Uterus (tissue), 4 donors: ENCODE results near the gene ACTMAP. TPM values are rescaled to one million over a fixed set of nuclear protein-coding genes. Genes with fewer than 3 reads are reported as not detected.
A peak's percentile ranks its signal among the peaks of the same experiment; 100 is the strongest.

Source experiments
- DNase-seq, 2 donors: peaks; one replicate each; pipeline ENCODE4 v3.0.0-alpha.2; 2019 to 2020
- H3K27ac ChIP-seq, 2 donors: fragments of 200-600 bp; sonication (generic); 1 replicate in 1 of 2; 2 replicates in 1 of 2; pipeline ENCODE4 v1.5.1; 2016 to 2018
- H3K27me3 ChIP-seq, 2 donors: fragments of 200-600 bp; sonication (generic); one replicate each; pipeline ENCODE4 v1.5.1; 2018 to 2019; ENCODE audit warnings: control low read depth in 1 of 2
- H3K36me3 ChIP-seq, 2 donors: fragments of 200-600 bp; sonication (generic); one replicate each; pipeline ENCODE4 v1.5.1; 2019; ENCODE audit warnings: control low read depth in 1 of 2
- H3K4me1 ChIP-seq, 2 donors: fragments of 200-600 bp; sonication (generic); one replicate each; pipeline ENCODE4 v1.5.1; 2018 to 2019; ENCODE audit warnings: control low read depth in 1 of 2
- H3K4me3 ChIP-seq, 2 donors: fragments of 200-600 bp; sonication (generic); 1 replicate in 1 of 2; 2 replicates in 1 of 2; pipeline ENCODE4 v1.5.1; 2018 to 2019; ENCODE audit warnings: mild to moderate bottlenecking in 1 of 2
- H3K9me3 ChIP-seq, 2 donors: fragments of 200-600 bp; sonication (generic); one replicate each; pipeline ENCODE4 v1.5.1; 2019; ENCODE audit warnings: control low read depth in 1 of 2
- POLR2A ChIP-seq, 2 donors: fragments of 450-650 bp; IDR thresholded peaks; one replicate each; pipeline ENCODE4 v1.6.1; 2016; ENCODE audit warnings: antibody characterized with exemption in 2 of 2, mild to moderate bottlenecking in 1 of 2, moderate library complexity in 1 of 2
- intact Hi-C: fragments of 100-400 bp; cut with DNase I; formaldehyde crosslinking; loops from one replicate; pipeline ENCODE4 v1.15.1; 2023; ENCODE audit warnings: low total_unique reads
- total RNA-seq, 4 donors: library from RNA; depleted of rRNA in 3 of 4; stranded (reverse); fragments of >200 nt in 3 of 4; gene quantifications; one replicate each; pipeline versions ENCODE4 v1.1.0 to v1.2.4, GENCODE V29; 2014 to 2023
- TF ChIP-seq, protein P1 (sequence below), 4 experiments: fragments of 200-600 bp in 2 of 4; fragments of 450-650 bp in 2 of 4; sonication (generic) in 2 of 4; IDR thresholded peaks; one replicate each; pipeline ENCODE4 v1.5.1; 2016 to 2019; ENCODE audit warnings: antibody characterized with exemption in 4 of 4, mild to moderate bottlenecking in 2 of 4, moderate library complexity in 1 of 4
- donor health status: DM: yes; HTN: yes; CAD: no.

ACTMAP gene
- total RNA-seq, 4 donors from 2014 or later, result 0.48 to 6.1 TPM; not detected in 2

DNA sequence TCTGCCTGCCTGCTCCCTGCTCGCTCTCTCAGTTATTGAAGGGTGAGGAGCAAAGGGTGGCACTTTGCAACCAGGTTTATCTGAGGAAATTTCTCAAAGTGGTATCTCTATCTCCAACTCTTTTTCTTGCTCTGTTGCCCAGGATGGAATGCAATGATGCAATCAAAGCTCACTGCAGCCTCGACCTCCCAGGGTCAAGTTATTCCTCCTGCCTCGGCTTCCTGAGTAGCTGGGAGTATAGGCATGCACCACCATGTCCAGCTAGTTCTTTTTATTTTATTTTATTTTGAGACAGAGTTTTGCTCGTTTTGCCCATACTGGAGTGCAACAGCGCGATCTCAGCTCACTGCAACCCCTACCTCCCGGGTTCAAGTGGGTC is 4.9 kb downstream of the ACTMAP start:
- Histone ChIP-seq H3K4me3 (no peak overlapping the region), H3K36me3 (no peaks in the 10 kb centered on the region), H3K27ac (peak overlapping the region; percentile 30 to 34), H3K27me3 (no peaks in the 10 kb centered on the region), H3K4me1 (no peaks in the 10 kb centered on the region), H3K9me3 (no peaks in the 10 kb centered on the region)
- no peak for DNase-seq
- TF ChIP-seq POLR2A (IDR thresholded peaks at IDR 0.05), result no peak
- TF ChIP-seq, protein P1, sequence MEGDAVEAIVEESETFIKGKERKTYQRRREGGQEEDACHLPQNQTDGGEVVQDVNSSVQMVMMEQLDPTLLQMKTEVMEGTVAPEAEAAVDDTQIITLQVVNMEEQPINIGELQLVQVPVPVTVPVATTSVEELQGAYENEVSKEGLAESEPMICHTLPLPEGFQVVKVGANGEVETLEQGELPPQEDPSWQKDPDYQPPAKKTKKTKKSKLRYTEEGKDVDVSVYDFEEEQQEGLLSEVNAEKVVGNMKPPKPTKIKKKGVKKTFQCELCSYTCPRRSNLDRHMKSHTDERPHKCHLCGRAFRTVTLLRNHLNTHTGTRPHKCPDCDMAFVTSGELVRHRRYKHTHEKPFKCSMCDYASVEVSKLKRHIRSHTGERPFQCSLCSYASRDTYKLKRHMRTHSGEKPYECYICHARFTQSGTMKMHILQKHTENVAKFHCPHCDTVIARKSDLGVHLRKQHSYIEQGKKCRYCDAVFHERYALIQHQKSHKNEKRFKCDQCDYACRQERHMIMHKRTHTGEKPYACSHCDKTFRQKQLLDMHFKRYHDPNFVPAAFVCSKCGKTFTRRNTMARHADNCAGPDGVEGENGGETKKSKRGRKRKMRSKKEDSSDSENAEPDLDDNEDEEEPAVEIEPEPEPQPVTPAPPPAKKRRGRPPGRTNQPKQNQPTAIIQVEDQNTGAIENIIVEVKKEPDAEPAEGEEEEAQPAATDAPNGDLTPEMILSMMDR (IDR thresholded peaks at IDR 0.05), result no peak
- intact Hi-C loops, result no loop called here

DNA sequence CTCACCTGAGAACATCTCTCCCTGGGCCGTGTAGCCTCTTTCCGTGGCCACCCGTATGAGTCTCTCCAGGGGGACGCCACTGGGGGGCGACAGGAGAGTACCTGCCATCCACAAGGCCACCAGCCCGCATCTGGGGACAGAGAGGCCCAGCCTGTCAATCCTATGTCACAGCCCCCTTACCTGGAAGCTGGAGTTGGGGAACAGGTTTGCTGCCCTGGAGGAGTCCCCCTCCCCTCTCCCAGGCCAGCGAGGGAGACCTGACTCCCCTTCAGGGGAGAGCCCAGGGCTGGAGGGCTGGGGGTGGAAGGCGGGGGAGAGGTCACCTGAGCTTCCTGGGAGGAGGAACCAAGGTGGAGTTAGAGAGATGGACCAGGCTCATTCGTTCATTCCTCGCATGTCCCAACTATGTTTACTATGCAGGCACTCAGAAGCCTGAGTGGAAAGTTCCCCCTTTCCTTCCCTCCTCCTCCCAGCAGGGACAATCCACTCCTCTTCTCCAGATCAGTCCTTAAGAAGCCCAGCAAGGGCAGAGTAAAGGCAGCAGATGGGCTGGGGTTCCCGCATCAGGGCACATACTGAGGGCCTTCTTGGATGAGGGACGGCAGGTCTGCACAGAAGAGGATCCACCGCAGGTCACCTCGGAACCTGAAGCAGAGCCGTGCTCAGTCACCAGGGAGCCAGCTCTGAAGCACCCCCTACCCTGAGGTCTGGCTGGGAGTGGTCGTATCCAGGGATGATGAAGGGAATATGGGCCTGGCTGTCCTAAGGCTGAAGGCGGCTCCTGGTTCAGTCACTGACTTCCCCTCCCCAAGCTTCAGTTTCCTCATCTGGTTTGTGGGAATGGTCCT is 5.5 kb downstream of the ACTMAP start:
- H3K27me3 ChIP-seq, result no peaks in the 10 kb centered on the region
- no peak for DNase-seq
- TF ChIP-seq, protein P1 (IDR thresholded peaks at IDR 0.05), result no peak
- TF ChIP-seq POLR2A (IDR thresholded peaks at IDR 0.05), result no peak
- no peaks in the 10 kb centered on the region for H3K9me3 ChIP-seq
- H3K4me1 ChIP-seq, result no peaks in the 10 kb centered on the region
- H3K4me3 ChIP-seq, result no peak overlapping the region
- intact Hi-C loops, result no loop called here
- H3K36me3 ChIP-seq, result no peaks in the 10 kb centered on the region
- H3K27ac ChIP-seq, result peak overlapping the region; percentile 30 to 34

DNA sequence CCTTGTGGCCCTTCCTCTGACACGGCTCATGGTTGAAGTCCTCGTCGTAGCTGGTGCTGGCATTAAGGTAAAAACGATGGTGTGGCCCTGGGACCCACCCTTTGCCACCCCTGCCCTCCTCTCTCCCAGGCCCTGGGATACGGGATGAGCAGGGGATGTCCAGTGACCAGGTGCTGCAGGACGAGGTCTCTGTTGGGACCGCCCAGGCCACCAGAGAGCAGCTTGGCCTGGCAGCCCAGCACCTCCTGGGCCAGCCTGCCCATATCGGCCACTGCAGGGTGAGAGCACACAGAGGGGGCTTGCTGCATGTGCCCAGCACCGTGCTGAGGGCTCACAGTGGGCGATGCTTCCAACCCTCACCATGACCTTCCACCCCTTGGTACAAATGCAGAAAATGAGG is 6.4 kb downstream of the ACTMAP start:
- DNase-seq, result no peak
- H3K9me3 ChIP-seq, result no peaks in the 10 kb centered on the region
- H3K27ac ChIP-seq, result no peak overlapping the region
- intact Hi-C loops, result no loop called here
- no peaks in the 10 kb centered on the region for H3K27me3 ChIP-seq
- TF ChIP-seq POLR2A (IDR thresholded peaks at IDR 0.05), result no peak
- TF ChIP-seq, protein P1 (IDR thresholded peaks at IDR 0.05), result no peak
- no peaks in the 10 kb centered on the region for H3K4me1 ChIP-seq
- no peaks in the 10 kb centered on the region for H3K36me3 ChIP-seq
- no peak overlapping the region for H3K4me3 ChIP-seq

DNA sequence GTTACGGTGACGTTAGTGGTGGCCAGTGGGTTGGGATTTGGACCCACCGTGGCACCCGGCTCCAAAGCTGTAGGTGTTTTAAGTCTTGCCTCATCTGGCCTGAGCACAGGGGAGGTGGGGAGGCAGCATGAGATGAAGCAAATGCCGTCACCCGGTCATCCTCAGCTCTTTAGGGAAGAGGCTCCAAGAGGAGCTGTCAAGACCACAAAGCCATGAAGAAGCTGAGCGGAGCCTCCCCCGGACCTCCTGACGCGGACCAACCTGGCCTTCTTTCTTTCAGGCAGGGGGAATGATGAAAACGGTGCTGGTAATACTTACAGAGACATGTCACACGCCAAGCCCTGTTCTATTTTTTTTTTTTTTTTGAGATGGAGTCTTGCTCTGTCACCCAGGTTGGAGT is 7.4 kb downstream of the ACTMAP start:
- Histone ChIP-seq H3K9me3 (no peaks in the 10 kb centered on the region), H3K36me3 (no peaks in the 10 kb centered on the region), H3K4me1 (no peaks in the 10 kb centered on the region), H3K4me3 (no peak overlapping the region), H3K27me3 (no peaks in the 10 kb centered on the region), H3K27ac (no peak overlapping the region)
- TF ChIP-seq, protein P1 (IDR thresholded peaks at IDR 0.05), result no peak
- no peak for TF ChIP-seq POLR2A (IDR thresholded peaks at IDR 0.05)
- no peak for DNase-seq
- intact Hi-C loops, result no loop called here

DNA sequence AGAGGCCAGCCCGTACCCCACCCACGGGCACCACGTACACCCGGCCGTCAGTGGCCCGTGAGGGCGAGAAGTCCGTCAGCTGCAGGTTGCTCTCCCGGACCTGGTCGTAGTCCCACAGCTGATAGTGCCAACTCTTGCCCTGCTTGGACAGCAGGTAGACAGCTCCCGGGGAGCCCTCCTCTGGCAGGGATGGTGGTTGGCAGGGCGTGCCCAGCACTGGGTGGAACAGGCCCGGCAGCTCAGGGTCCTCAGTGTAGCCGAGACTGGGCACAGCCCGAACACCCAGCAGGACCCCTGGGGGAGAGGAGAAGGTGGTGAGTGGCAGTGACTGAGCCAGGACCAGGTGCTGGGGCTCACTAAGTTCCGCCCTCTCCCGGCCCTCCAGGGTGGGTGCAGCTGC is 7.8 kb downstream of the ACTMAP start:
- no peaks in the 10 kb centered on the region for H3K36me3 ChIP-seq
- DNase-seq, result no peak
- intact Hi-C loops, result no loop called here
- H3K9me3 ChIP-seq, result no peaks in the 10 kb centered on the region
- no peaks in the 10 kb centered on the region for H3K27me3 ChIP-seq
- no peak overlapping the region for H3K27ac ChIP-seq
- TF ChIP-seq POLR2A (IDR thresholded peaks at IDR 0.05), result no peak
- TF ChIP-seq, protein P1 (IDR thresholded peaks at IDR 0.05), result no peak
- H3K4me3 ChIP-seq, result no peak overlapping the region
- H3K4me1 ChIP-seq, result no peaks in the 10 kb centered on the region
